ENCODE results near the gene SYTL3.

DNA sequence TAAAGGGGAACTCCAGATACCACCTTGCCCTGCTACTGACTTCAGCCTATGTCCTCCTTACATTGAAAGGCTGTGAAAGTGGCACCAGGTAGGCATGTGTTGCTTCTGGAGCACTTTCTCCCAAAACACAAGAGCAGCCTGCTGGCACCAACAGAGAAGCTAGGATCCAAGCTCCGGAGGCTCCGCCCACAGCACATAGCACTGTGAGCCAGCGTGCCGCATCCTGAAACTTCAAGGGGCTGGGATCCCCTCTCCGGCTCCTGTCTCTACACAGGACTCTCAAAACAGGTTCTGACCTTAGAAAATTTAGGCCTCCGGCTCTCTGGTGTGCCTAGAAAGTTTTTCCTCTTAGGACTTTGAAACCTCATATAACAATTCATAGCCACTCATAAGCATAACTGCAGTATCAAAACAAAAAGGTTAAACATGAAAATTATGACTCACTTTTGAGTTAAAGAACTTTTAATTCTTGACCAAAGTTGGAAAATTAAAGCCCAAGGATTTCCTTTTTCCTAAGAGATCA is 128.2 kb downstream of the SYTL3 start:
- TF ChIP-seq, protein P1, sequence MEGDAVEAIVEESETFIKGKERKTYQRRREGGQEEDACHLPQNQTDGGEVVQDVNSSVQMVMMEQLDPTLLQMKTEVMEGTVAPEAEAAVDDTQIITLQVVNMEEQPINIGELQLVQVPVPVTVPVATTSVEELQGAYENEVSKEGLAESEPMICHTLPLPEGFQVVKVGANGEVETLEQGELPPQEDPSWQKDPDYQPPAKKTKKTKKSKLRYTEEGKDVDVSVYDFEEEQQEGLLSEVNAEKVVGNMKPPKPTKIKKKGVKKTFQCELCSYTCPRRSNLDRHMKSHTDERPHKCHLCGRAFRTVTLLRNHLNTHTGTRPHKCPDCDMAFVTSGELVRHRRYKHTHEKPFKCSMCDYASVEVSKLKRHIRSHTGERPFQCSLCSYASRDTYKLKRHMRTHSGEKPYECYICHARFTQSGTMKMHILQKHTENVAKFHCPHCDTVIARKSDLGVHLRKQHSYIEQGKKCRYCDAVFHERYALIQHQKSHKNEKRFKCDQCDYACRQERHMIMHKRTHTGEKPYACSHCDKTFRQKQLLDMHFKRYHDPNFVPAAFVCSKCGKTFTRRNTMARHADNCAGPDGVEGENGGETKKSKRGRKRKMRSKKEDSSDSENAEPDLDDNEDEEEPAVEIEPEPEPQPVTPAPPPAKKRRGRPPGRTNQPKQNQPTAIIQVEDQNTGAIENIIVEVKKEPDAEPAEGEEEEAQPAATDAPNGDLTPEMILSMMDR (IDR thresholded peaks at IDR 0.05): no peak
- TF ChIP-seq POLR2A (IDR thresholded peaks at IDR 0.05): no peak

Measured in prostate gland (tissue), 2 donors.